ENCODE data around the gene ZNF248. TPM values are rescaled to one million over a fixed set of nuclear protein-coding genes. Genes with fewer than 3 reads are reported as not detected.

Gene ZNF248
- total and polyA plus RNA-seq, 2 donors (not counting 1 experiment from before 2014, with no cell fraction given): 8.6 to 19.5 TPM

- no CpG with 5 or more reads among the region's 3 CpGs for WGBS (ENCODE audit: insufficient coverage)
- Histone ChIP-seq H3K27ac (ENCODE audit: low read length in 2 of 2) (no peak overlapping the region), H3K27me3 (replicated peaks in 1 of 4; ENCODE audit: control extremely low read depth in 1 of 4, control insufficient read depth in 3 of 4, insufficient read depth in 4 of 4, low read length in 3 of 4) (no peaks in the 10 kb centered on the region), H3K36me3 (replicated peaks in 1 of 2; ENCODE audit: control extremely low read depth in 1 of 2, control insufficient read depth in 1 of 2, extremely low read depth in 1 of 2, insufficient read depth in 2 of 2, low read length in 1 of 2) (no peaks in the 10 kb centered on the region), H3K79me2 (ENCODE audit: control insufficient read depth, insufficient read depth, low read length) (no peaks in the 10 kb centered on the region), H3K4me2 (replicated peaks; ENCODE audit: low read depth, low read length, poor library complexity, severe bottlenecking) (no peak overlapping the region), H3K9me3 (ENCODE audit: control extremely low read depth in 1 of 3, control insufficient read depth in 2 of 3, insufficient read depth in 1 of 3, low read length in 2 of 3) (peaks cover 0 to 32% (median 23%) of the 10 kb centered on the region in 3 donors), H3K9ac (ENCODE audit: low read length) (no peak overlapping the region), H3K4me1 (ENCODE audit: control insufficient read depth in 2 of 2, insufficient read depth in 2 of 2, low read length in 2 of 2) (no peaks in the 10 kb centered on the region), H2AFZ (ENCODE audit: insufficient read depth, low read depth, low read length, poor library complexity, severe bottlenecking) (no peak overlapping the region), H4K20me1 (ENCODE audit: control insufficient read depth, insufficient read depth, low read length, poor library complexity, severe bottlenecking) (no peaks in the 10 kb centered on the region), H3K4me3 (ENCODE audit: control extremely low read depth in 1 of 5, extremely low read depth in 1 of 5, insufficient read depth in 1 of 5, low read depth in 2 of 5, low read length in 4 of 5) (no peak overlapping the region)
- ChIA-PET POLR2A (no interaction called here), CTCF (no interaction called here)
- Mint-ChIP-seq H3K27me3 (no peaks in the 10 kb centered on the region), H3K27ac (no peak overlapping the region), H3K9me3 (ENCODE audit: insufficient read depth) (peaks cover 14% of the 10 kb centered on the region), H3K4me1 (no peaks in the 10 kb centered on the region), H3K4me3 (no peak overlapping the region)
- no peak for TF ChIP-seq EZH2 (IDR thresholded peaks at IDR 0.05; ENCODE audit: borderline replicate concordance, insufficient read depth, low read depth, low read length, poor library complexity, severe bottlenecking)
- TF ChIP-seq CTCF (IDR thresholded peaks at IDR 0.05): no peak
- DNase-seq (no peak), ATAC-seq (ENCODE audit: low read depth) (no peak)
- intact Hi-C loops (cut with micrococcal nuclease): no loop called here
These were observed 43.6 kb downstream of the ZNF248 start for GRCh38 chr10:37813763-37814162.

DNA sequence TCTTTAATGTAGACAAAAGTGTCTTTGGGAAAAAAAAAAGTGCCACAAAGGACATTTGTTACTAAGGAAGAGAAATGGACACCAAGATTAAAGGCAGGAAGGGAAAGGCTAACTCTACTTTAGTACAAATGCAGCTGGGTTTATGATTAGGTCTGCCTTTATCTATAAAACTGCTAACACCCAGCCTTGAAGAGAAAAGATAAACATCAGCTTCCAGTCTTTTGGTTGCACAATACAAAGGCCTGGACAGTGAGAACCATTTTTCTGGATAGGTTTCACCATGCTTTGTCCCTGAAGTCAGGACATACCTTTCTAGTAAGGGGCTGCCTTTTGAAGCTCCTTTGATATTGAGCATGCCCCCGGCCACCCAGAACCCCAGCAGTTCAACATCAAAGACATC lies 45.1 kb downstream of the ZNF248 start:
- TF ChIP-seq CTCF (IDR thresholded peaks at IDR 0.05) (no peak), EZH2 (IDR thresholded peaks at IDR 0.05; ENCODE audit: borderline replicate concordance, insufficient read depth, low read depth, low read length, poor library complexity, severe bottlenecking) (no peak)
- intact Hi-C loops (cut with micrococcal nuclease): no loop called here
- no peak overlapping the region for H3K4me3 Mint-ChIP-seq
- Histone ChIP-seq H4K20me1 (ENCODE audit: control insufficient read depth, insufficient read depth, low read length, poor library complexity, severe bottlenecking) (no peaks in the 10 kb centered on the region), H3K79me2 (ENCODE audit: control insufficient read depth, insufficient read depth, low read length) (no peaks in the 10 kb centered on the region), H3K27ac (ENCODE audit: low read length in 2 of 2) (no peak overlapping the region), H3K9me3 (ENCODE audit: control extremely low read depth in 1 of 3, control insufficient read depth in 2 of 3, insufficient read depth in 1 of 3, low read length in 2 of 3) (peaks cover 0 to 29% (median 17%) of the 10 kb centered on the region in 3 donors), H3K4me3 (ENCODE audit: control extremely low read depth in 1 of 5, extremely low read depth in 1 of 5, insufficient read depth in 1 of 5, low read depth in 2 of 5, low read length in 4 of 5) (no peak overlapping the region), H3K27me3 (replicated peaks in 1 of 4; ENCODE audit: control extremely low read depth in 1 of 4, control insufficient read depth in 3 of 4, insufficient read depth in 4 of 4, low read length in 3 of 4) (no peaks in the 10 kb centered on the region), H3K9ac (ENCODE audit: low read length) (no peak overlapping the region), H3K4me2 (replicated peaks; ENCODE audit: low read depth, low read length, poor library complexity, severe bottlenecking) (no peak overlapping the region), H2AFZ (ENCODE audit: insufficient read depth, low read depth, low read length, poor library complexity, severe bottlenecking) (no peak overlapping the region), H3K36me3 (replicated peaks in 1 of 2; ENCODE audit: control extremely low read depth in 1 of 2, control insufficient read depth in 1 of 2, extremely low read depth in 1 of 2, insufficient read depth in 2 of 2, low read length in 1 of 2) (no peaks in the 10 kb centered on the region), H3K4me1 (ENCODE audit: control insufficient read depth in 2 of 2, insufficient read depth in 2 of 2, low read length in 2 of 2) (no peaks in the 10 kb centered on the region)
- DNase-seq (no peak), ATAC-seq (ENCODE audit: low read depth) (no peak)
- no CpG with 5 or more reads among the region's 1 CpG for WGBS (ENCODE audit: insufficient coverage)
- peaks cover 14% of the 10 kb centered on the region for H3K9me3 Mint-ChIP-seq (ENCODE audit: insufficient read depth)
- H3K4me1 Mint-ChIP-seq: no peaks in the 10 kb centered on the region
- ChIA-PET CTCF (no interaction called here), POLR2A (no interaction called here)
- H3K27me3 Mint-ChIP-seq: no peaks in the 10 kb centered on the region
- H3K27ac Mint-ChIP-seq: no peak overlapping the region

Measured in B cell (primary cell).